H1 (cell line): ENCODE measurements around the gene TCF4. TPM values are rescaled to one million over a fixed set of nuclear protein-coding genes. Genes with fewer than 3 reads are reported as not detected.

Experiments
- CTCF ChIA-PET: fragments of 300-600 bp; sonication (Branson Sonifier 250); formaldehyde crosslinking; loops from one replicate; lab custom pipeline; 2021; ENCODE audit not compliant: partially characterized antibody; lab: Charles Lee
- POLR2A ChIA-PET: fragments of 300-600 bp; sonication (Branson Sonifier 250); formaldehyde crosslinking; loops from one replicate; lab custom pipeline; 2021; ENCODE audit warnings: inconsistent platforms; ENCODE audit not compliant: partially characterized antibody; lab: Charles Lee
- DNase-seq, 2 experiments: peaks; one replicate each; pipeline versions ENCODE4 v3.0.0 to v3.0.0-alpha.2; 2010 to 2022; ENCODE audit warnings: low spot score in 2 of 2, low read depth in 1 of 2, mixed read lengths in 1 of 2
- FAIRE-seq: peaks from 2 replicates; lab custom pipeline; 2011; peaks lifted over from hg19 to GRCh38; lab: Jason Lieb, UNC
- H2AFZ ChIP-seq: 2 replicates; pipeline ENCODE4 v1.8.1; 2012; ENCODE audit warnings: low read length, inconsistent platforms
- H2AK5ac ChIP-seq: 2 replicates; pipeline ENCODE4 v1.6.1; 2013; ENCODE audit warnings: low read depth, low read length
- H2BK120ac ChIP-seq: replicated peaks from 2 replicates; pipeline ENCODE3; 2013; ENCODE audit warnings: low read depth, low read length, inconsistent platforms
- H2BK12ac ChIP-seq: 2 replicates; pipeline ENCODE4 v1.6.1; 2013; ENCODE audit warnings: low read depth, low read length
- H2BK15ac ChIP-seq: 2 replicates; pipeline ENCODE4 v1.6.1; 2013; ENCODE audit warnings: low read length
- H2BK20ac ChIP-seq: 2 replicates; pipeline ENCODE4 v1.6.1; 2013; ENCODE audit warnings: low read length
- H2BK5ac ChIP-seq: 2 replicates; pipeline ENCODE4 v1.6.1; 2013; ENCODE audit warnings: low read depth, low read length
- H3K14ac ChIP-seq: 2 replicates; pipeline ENCODE4 v1.6.1; 2013; ENCODE audit warnings: inconsistent platforms; ENCODE audit not compliant: insufficient read length
- H3K18ac ChIP-seq: 2 replicates; pipeline ENCODE4 v1.6.1; 2013; ENCODE audit warnings: low read length; ENCODE audit errors: extremely low read depth
- H3K23ac ChIP-seq: 2 replicates; pipeline ENCODE4 v1.6.1; 2013; ENCODE audit warnings: inconsistent platforms; ENCODE audit not compliant: insufficient read length
- H3K23me2 ChIP-seq: 2 replicates; pipeline ENCODE4 v1.6.1; 2013; ENCODE audit warnings: low read depth, low read length
- H3K27ac ChIP-seq: 2 replicates; pipeline ENCODE4 v1.6.1; 2011; ENCODE audit warnings: low read depth, low read length, inconsistent platforms
- H3K27me3 ChIP-seq, 4 experiments: replicated peaks in 1 of 4; 1 replicate in 1 of 4; 2 replicates in 3 of 4; pipeline versions ENCODE4 v1.6.1 to v1.8.1; 2011 to 2013; ENCODE audit warnings: low read length in 3 of 4, mild to moderate bottlenecking in 3 of 4, inconsistent platforms in 2 of 4, mixed read lengths in 2 of 4, moderate library complexity in 1 of 4; ENCODE audit not compliant: control insufficient read depth in 3 of 4, insufficient read depth in 3 of 4; ENCODE audit errors: extremely low read depth in 1 of 4
- H3K36me3 ChIP-seq, 4 experiments: 2 replicates each; pipeline versions ENCODE4 v1.6.1 to v1.8.1; 2011 to 2013; ENCODE audit warnings: mild to moderate bottlenecking in 4 of 4, low read length in 3 of 4, moderate library complexity in 2 of 4, control low read depth in 1 of 4, inconsistent platforms in 1 of 4; ENCODE audit not compliant: insufficient read depth in 4 of 4, control insufficient read depth in 2 of 4
- H3K4ac ChIP-seq: replicated peaks from 2 replicates; pipeline ENCODE3; 2013; ENCODE audit warnings: low read length, low read depth, mixed read lengths, inconsistent platforms; ENCODE audit not compliant: insufficient read length
- H3K4me1 ChIP-seq, 4 experiments: replicated peaks in 1 of 4; 1 replicate in 1 of 4; 2 replicates in 3 of 4; pipeline versions ENCODE4 v1.6.1 to v1.8.1; 2011 to 2013; ENCODE audit warnings: low read length in 3 of 4, inconsistent platforms in 2 of 4, mixed read lengths in 1 of 4; ENCODE audit not compliant: insufficient read depth in 4 of 4, control insufficient read depth in 3 of 4
- H3K4me2 ChIP-seq, 2 experiments: 2 replicates each; pipeline versions ENCODE4 v1.6.1 to v1.8.1; 2011 to 2013; ENCODE audit warnings: low read depth in 2 of 2, low read length in 2 of 2, control low read depth in 1 of 2, inconsistent platforms in 1 of 2, mild to moderate bottlenecking in 1 of 2; ENCODE audit not compliant: insufficient read depth in 1 of 2
- H3K4me3 ChIP-seq, 4 experiments: fragments of 200-600, 300-600 bp in 1 of 4; sonication (generic), shearing (Covaris generic), sonication (Bioruptor Twin) in 1 of 4; 2 replicates each; pipeline versions ENCODE4 v1.5.1 to v1.8.1; 2011 to 2016; ENCODE audit warnings: low read length in 4 of 4, low read depth in 3 of 4, control low read depth in 2 of 4, inconsistent platforms in 2 of 4, mild to moderate bottlenecking in 2 of 4, mixed read lengths in 1 of 4, moderate library complexity in 1 of 4; ENCODE audit not compliant: insufficient read depth in 2 of 4; ENCODE audit errors: extremely low read depth in 1 of 4
- H3K56ac ChIP-seq: replicated peaks from 2 replicates; pipeline ENCODE3; 2013; ENCODE audit warnings: low read depth, mild to moderate bottlenecking, mixed read lengths, low read length, inconsistent platforms; ENCODE audit not compliant: insufficient read length
- H3K79me1 ChIP-seq: 2 replicates; pipeline ENCODE4 v1.6.1; 2013; ENCODE audit warnings: low read depth, low read length, control low read depth
- H3K79me2 ChIP-seq, 2 experiments: 2 replicates each; pipeline versions ENCODE4 v1.6.1 to v1.8.1; 2012 to 2013; ENCODE audit warnings: low read length in 2 of 2, mild to moderate bottlenecking in 2 of 2, inconsistent platforms in 1 of 2; ENCODE audit not compliant: insufficient read depth in 2 of 2, control insufficient read depth in 1 of 2
- H3K9ac ChIP-seq, 4 experiments: replicated peaks in 1 of 4; 1 replicate in 1 of 4; 2 replicates in 3 of 4; pipeline versions ENCODE4 v1.6.1 to v1.8.1; 2011 to 2013; ENCODE audit warnings: low read depth in 3 of 4, low read length in 3 of 4, control low read depth in 2 of 4, mild to moderate bottlenecking in 2 of 4, moderate library complexity in 2 of 4, inconsistent platforms in 1 of 4; ENCODE audit errors: extremely low read depth in 1 of 4
- H3K9me3 ChIP-seq, 2 experiments: 2 replicates each; pipeline versions ENCODE4 v1.6.1 to v1.8.1; 2012 to 2013; ENCODE audit warnings: mild to moderate bottlenecking in 2 of 2, moderate library complexity in 2 of 2, control low read depth in 1 of 2, inconsistent platforms in 1 of 2, low read depth in 1 of 2, low read length in 1 of 2, mixed read lengths in 1 of 2; ENCODE audit not compliant: insufficient read depth in 2 of 2
- H4K20me1 ChIP-seq, 2 experiments: replicated peaks in 1 of 2; 2 replicates each; pipeline versions ENCODE3 to v1.8.1; 2011 to 2013; ENCODE audit warnings: inconsistent platforms in 2 of 2, low read length in 2 of 2, mild to moderate bottlenecking in 1 of 2; ENCODE audit not compliant: insufficient read depth in 2 of 2, control insufficient read depth in 1 of 2
- H4K5ac ChIP-seq: 2 replicates; pipeline ENCODE4 v1.6.1; 2013; ENCODE audit warnings: low read length, low read depth, mixed read lengths, inconsistent platforms; ENCODE audit not compliant: insufficient read length
- H4K8ac ChIP-seq: 2 replicates; pipeline ENCODE4 v1.8.0; 2013; ENCODE audit warnings: mild to moderate bottlenecking, moderate library complexity, low read length, inconsistent platforms; ENCODE audit not compliant: insufficient read depth; ENCODE audit errors: extremely low read depth
- H4K91ac ChIP-seq: replicated peaks from 2 replicates; pipeline ENCODE3; 2013; ENCODE audit warnings: low read length, mixed read lengths, inconsistent platforms; ENCODE audit not compliant: insufficient read length
- BRCA1 ChIP-seq: IDR thresholded peaks from 2 replicates; pipeline ENCODE4 v1.6.1; 2012; ENCODE audit warnings: low read depth, low read length, improper control_type of control experiment
- MAFK ChIP-seq: IDR thresholded peaks from 2 replicates; pipeline ENCODE4 v1.6.1; 2012; ENCODE audit warnings: low read depth, mild to moderate bottlenecking, improper control_type of control experiment, low read length
- ZNF274 ChIP-seq: IDR thresholded peaks from 2 replicates; pipeline ENCODE4 v1.7.0; 2012; ENCODE audit warnings: low read length, borderline replicate concordance; ENCODE audit errors: extremely low read depth
- WGBS, 2 experiments: shearing (Covaris generic) in 1 of 2; methylation state at CpG; one replicate each; pipeline versions ENCODE4 v1.1.6 to v1.1.7; 2013 to 2015; ENCODE audit warnings: low lambda C conversion rate in 2 of 2, mixed read lengths in 2 of 2, inconsistent platforms in 1 of 2, low coverage in 1 of 2, missing lambda C conversion rate in 1 of 2; ENCODE audit not compliant: insufficient replicate concordance in 2 of 2, insufficient coverage in 1 of 2, insufficient read length in 1 of 2; ENCODE audit errors: extremely low coverage in 1 of 2, missing lambda C conversion rate in 1 of 2; 5-methylcytosine and 5-hydroxymethylcytosine counted together
- polyA plus RNA-seq, 7 experiments: library from polyadenylated mRNA; depleted of rRNA in 3 of 7; stranded (reverse) in 5 of 7; unstranded in 2 of 7; fragments of >200 nt in 5 of 7; fragments of 200-250 nt in 2 of 7; gene quantifications; 1 replicate in 5 of 7; 2 replicates in 1 of 7; 4 replicates in 1 of 7; pipeline versions ENCODE4 v1.2.1 to v1.2.3, GENCODE V29; 2011 to 2013; ENCODE audit warnings: missing spikeins in 2 of 7, mixed read lengths in 2 of 7
- total RNA-seq: library from RNA; stranded (reverse); fragmentation: NEBNext Ultra II Directional; extraction: Animal tissue kit (Norgen Biotek cat#: 25700); gene quantifications from 2 replicates; pipeline ENCODE4 v1.2.1, GENCODE V29; 2021

TCF4 gene
- total and polyA plus RNA-seq, 2 of the 8 experiments (the other 6 are each of a cell fraction or from before 2014, with no cell fraction given): 59.3 to 118 TPM

GRCh38 chr18:55253814-55254213 lies 334.2 kb downstream of the TCF4 start:
- H3K79me2 ChIP-seq: no peaks in the 10 kb centered on the region
- no peak overlapping the region for H3K23ac ChIP-seq
- no peak overlapping the region for H2BK15ac ChIP-seq
- H3K9me3 ChIP-seq: no peaks in the 10 kb centered on the region
- no peak overlapping the region for H2BK12ac ChIP-seq
- H3K9ac ChIP-seq: no peak overlapping the region
- no peak overlapping the region for H4K5ac ChIP-seq
- no peak overlapping the region for H3K18ac ChIP-seq
- H3K27me3 ChIP-seq: no peaks in the 10 kb centered on the region
- ChIA-PET POLR2A (no interaction called here), CTCF (interaction anchor here (0.6 to 3.8 kb wide), 3 partner anchors 19 to 479 kb away, joined by 3 to 22 read pairs (median 3); no protein-coding TSS in a partner anchor)
- no peak overlapping the region for H3K4ac ChIP-seq
- no peak overlapping the region for H3K14ac ChIP-seq
- FAIRE-seq (no peak), DNase-seq (no peak)
- H2BK5ac ChIP-seq: no peak overlapping the region
- no peaks in the 10 kb centered on the region for H3K79me1 ChIP-seq
- no peak overlapping the region for H4K8ac ChIP-seq
- no peak overlapping the region for H3K4me3 ChIP-seq
- 92% methylated on average over 1 of the region's 1 CpG; no CpG with 5 or more reads in 1 of the 2 experiments for WGBS, 2 experiments
- H2BK120ac ChIP-seq: no peak overlapping the region
- H3K27ac ChIP-seq: no peak overlapping the region
- no peak overlapping the region for H3K4me2 ChIP-seq
- H4K20me1 ChIP-seq: no peaks in the 10 kb centered on the region
- peaks cover 0 to 3% (median 0%) of the 10 kb centered on the region in 4 experiments; a peak in 1 of 7 replicates for H3K4me1 ChIP-seq
- no peak overlapping the region for H4K91ac ChIP-seq
- H3K56ac ChIP-seq: no peak overlapping the region
- no peak overlapping the region for H2AFZ ChIP-seq
- peaks cover 2 to 35% (median 21%) of the 10 kb centered on the region in 4 experiments; a peak in 7 of 8 replicates for H3K36me3 ChIP-seq
- no peaks in the 10 kb centered on the region for H3K23me2 ChIP-seq
- no peak overlapping the region for H2AK5ac ChIP-seq
- no peak overlapping the region for H2BK20ac ChIP-seq
- TF ChIP-seq MAFK (no peak), BRCA1 (no peak), ZNF274 (no peak)
